ENCODE measurements around the gene ARHGAP6.

Gene ARHGAP6

DNA sequence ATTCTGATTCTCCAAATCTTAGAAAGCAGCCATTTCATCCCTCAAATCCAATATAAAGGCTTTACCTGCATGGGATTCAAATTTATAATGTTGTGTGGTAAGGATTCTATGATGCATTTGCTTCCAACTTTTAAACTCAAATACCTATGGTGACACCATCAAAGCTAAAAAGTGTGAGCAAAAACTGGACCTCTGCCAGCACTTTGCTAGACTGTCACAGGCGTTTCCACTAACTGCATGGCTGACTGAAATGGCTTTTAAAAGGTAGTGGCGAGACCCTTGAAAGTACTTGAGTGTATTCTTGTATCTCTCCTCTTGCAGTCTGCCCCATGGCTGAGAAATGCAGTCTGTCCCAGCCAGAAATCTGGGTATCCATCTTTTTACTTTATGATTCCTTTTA, 203.1 kb downstream of the ARHGAP6 start:
- TF ChIP-seq, protein P1, sequence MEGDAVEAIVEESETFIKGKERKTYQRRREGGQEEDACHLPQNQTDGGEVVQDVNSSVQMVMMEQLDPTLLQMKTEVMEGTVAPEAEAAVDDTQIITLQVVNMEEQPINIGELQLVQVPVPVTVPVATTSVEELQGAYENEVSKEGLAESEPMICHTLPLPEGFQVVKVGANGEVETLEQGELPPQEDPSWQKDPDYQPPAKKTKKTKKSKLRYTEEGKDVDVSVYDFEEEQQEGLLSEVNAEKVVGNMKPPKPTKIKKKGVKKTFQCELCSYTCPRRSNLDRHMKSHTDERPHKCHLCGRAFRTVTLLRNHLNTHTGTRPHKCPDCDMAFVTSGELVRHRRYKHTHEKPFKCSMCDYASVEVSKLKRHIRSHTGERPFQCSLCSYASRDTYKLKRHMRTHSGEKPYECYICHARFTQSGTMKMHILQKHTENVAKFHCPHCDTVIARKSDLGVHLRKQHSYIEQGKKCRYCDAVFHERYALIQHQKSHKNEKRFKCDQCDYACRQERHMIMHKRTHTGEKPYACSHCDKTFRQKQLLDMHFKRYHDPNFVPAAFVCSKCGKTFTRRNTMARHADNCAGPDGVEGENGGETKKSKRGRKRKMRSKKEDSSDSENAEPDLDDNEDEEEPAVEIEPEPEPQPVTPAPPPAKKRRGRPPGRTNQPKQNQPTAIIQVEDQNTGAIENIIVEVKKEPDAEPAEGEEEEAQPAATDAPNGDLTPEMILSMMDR (IDR thresholded peaks at IDR 0.05; ENCODE audit: borderline replicate concordance, insufficient read depth, low read depth, low read length) = no peak
- no peak overlapping the region for H3K4me3 ChIP-seq (ENCODE audit: low read depth, low read length)

DNA sequence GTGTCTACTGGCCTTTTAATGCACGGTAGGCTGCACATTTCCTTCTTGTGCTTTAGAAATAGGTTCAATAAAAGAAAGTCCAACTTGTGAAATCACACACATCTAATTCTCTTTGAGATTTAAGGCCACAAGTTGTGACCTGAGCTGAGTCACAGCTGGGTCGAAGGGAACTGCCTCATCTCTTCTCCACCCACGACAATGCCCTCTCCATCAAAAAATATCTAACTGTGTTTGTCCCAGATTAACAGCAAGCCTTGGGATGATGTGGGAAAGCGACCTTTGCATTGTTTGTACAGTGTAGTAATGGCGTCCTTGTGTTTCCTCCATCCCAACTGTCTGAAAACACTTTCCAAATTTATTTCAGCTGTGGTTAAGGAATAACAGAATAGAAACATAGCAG, 203.6 kb downstream of the ARHGAP6 start:
- TF ChIP-seq, protein P1 (IDR thresholded peaks at IDR 0.05; ENCODE audit: borderline replicate concordance, insufficient read depth, low read depth, low read length) = no peak
- H3K4me3 ChIP-seq (ENCODE audit: low read depth, low read length) = no peak overlapping the region

DNA sequence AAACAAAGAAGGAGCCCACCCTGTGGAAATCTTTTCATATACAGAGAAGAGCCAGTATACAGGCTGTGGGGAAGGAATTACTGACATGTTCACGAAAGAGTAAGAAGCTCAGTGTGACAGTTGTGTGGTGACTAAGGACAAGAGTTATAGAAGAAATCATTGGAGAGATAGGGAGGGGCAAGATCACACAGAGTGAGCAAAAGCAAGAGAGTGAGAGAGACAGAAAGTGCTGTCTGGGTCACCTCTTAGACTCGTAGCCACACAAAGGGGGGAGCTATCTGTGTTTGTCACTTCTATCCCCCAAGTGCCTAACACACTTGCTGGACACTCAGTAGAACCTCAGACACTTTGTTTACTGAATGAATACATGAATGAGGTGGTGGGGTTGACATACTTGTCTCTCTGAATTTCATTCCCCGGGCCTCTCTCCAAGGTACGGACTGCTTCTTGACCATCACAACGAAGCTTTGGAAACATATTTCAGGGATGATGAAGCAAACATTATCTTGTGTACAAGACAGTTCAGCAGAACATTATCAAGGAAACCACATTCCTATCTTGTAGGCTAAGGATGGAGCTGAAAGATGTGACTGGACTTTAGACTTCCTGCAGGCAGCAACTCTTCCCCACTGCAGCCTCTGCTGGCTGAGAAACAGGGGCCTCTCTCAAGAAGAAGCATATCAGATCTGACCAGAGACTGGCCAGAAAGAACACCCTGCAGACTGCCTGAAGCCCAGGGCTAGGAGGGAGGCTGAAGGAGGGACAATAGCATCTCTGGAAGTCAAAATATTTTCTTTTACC, 204.3 kb downstream of the ARHGAP6 start:
- H3K4me3 ChIP-seq (ENCODE audit: low read depth, low read length) = no peak overlapping the region
- TF ChIP-seq, protein P1 (IDR thresholded peaks at IDR 0.05; ENCODE audit: borderline replicate concordance, insufficient read depth, low read depth, low read length) = no peak

DNA sequence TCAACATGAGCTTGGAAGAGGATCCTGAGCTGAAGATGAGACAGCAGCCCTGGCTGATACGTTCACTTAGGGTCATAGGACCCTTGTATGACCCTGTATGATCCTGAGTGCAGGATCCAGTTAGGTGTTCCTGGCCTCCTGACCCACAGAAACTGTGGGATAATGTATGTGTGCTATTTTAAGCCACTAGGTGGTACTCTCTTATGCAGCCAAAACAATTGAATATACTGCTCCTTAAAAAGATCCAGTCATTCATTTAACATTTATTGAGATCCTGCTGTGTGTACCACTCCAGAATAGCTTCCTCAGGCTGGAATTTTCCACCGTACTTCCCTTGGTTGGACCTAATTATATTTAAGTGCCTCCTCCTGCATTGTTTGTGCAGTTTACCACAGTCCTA, 205.4 kb downstream of the ARHGAP6 start:
- TF ChIP-seq, protein P1 (IDR thresholded peaks at IDR 0.05; ENCODE audit: borderline replicate concordance, insufficient read depth, low read depth, low read length) = no peak
- H3K4me3 ChIP-seq (ENCODE audit: low read depth, low read length) = no peak overlapping the region

DNA sequence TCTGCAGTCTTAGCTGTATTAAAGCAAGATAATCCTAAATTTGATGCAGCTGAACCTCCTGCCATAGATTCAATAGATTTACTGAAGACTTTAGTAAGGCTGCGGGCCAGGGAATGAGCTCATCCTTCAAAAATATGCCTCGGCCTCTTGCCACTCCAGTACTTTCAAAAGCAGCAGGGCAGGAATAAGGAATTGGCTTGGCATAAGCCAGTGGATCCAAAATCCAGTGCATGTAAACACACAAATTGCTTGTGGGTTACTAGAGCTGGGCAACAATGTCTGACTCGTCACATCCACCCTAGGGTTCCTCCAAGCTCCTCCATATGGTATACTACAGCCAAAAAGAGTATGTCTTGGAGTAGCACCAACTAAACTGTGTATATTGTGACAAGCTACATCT, 207.6 kb downstream of the ARHGAP6 start:
- no peak overlapping the region for H3K4me3 ChIP-seq (ENCODE audit: low read depth, low read length)
- TF ChIP-seq, protein P1 (IDR thresholded peaks at IDR 0.05; ENCODE audit: borderline replicate concordance, insufficient read depth, low read depth, low read length) = no peak

DNA sequence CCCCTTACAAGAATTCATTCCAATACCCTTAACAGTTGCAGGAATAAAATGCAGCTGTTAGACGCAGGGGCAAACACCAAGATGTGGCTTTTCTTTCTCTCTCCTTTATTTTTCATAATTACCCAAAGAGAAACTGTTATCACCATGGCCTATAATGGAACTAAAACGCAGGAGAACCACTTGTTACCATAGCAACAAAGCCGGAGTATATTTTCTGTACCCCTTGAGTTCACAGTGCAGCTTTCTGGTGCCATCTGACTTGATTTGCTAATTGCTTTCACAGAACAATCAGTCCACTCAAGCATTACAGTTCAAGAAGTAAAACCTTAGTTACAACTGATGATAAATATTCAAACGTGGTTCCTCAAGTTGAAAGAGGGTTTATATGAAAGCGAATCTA, 214.6 kb downstream of the ARHGAP6 start:
- TF ChIP-seq, protein P1 (IDR thresholded peaks at IDR 0.05; ENCODE audit: borderline replicate concordance, insufficient read depth, low read depth, low read length) = no peak
- no peak overlapping the region for H3K4me3 ChIP-seq (ENCODE audit: low read depth, low read length)

DNA sequence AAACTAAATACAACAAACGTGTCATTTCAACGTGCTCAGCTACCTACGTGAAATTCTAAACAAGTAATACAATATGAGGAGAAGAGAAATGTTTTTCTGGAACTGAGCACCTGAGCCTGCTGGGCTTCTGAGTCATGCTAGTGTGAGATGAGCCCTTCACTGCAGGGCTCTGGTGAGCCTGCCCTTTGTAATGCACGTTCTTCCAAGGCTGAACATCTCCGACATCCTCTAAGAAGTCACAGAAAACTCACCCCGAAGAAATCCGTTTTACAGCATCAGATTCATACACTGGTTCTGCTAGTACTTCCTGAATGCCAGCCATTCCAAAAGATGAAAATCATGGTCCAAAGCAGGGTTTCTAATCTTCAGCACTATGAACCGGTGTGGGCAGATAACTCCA, 215.4 kb downstream of the ARHGAP6 start:
- TF ChIP-seq, protein P1 (IDR thresholded peaks at IDR 0.05; ENCODE audit: borderline replicate concordance, insufficient read depth, low read depth, low read length) = no peak
- H3K4me3 ChIP-seq (ENCODE audit: low read depth, low read length) = no peak overlapping the region

Measured in GM12875 (cell line).